Parathyroid adenoma (tissue), 2 donors: ENCODE results near the gene CXCL12.

Experiments used
- H2AFZ ChIP-seq: fragments of 300-600 bp; sonication (generic); one replicate; pipeline ENCODE4 v1.7.0; 2017; ENCODE audit warnings: antibody characterized with exemption, mild to moderate bottlenecking
- H3K27ac ChIP-seq: fragments of 300-600 bp; sonication (generic); one replicate; pipeline ENCODE4 v1.7.0; 2017
- H3K27me3 ChIP-seq: fragments of 300-600 bp; sonication (generic); one replicate; pipeline ENCODE4 v1.7.0; 2017; ENCODE audit warnings: low read length; ENCODE audit not compliant: control insufficient read depth, insufficient read depth
- H3K36me3 ChIP-seq: fragments of 300-600 bp; sonication (generic); one replicate; pipeline ENCODE4 v1.7.0; 2017; ENCODE audit warnings: low read length; ENCODE audit not compliant: control insufficient read depth, insufficient read depth
- H3K4me1 ChIP-seq: fragments of 300-600 bp; sonication (generic); one replicate; pipeline ENCODE4 v1.7.0; 2017; ENCODE audit warnings: control low read depth
- H3K4me2 ChIP-seq: fragments of 300-600 bp; sonication (generic); one replicate; pipeline ENCODE4 v1.7.0; 2017; ENCODE audit warnings: low read length
- H3K4me3 ChIP-seq: fragments of 300-600 bp; sonication (generic); one replicate; pipeline ENCODE4 v1.7.0; 2017; ENCODE audit warnings: low read depth, low read length
- H3K79me2 ChIP-seq: fragments of 300-600 bp; sonication (generic); one replicate; pipeline ENCODE4 v1.7.0; 2017; ENCODE audit warnings: control low read depth
- H3K9ac ChIP-seq: fragments of 300-600 bp; sonication (generic); one replicate; pipeline ENCODE4 v1.7.0; 2017; ENCODE audit warnings: mild to moderate bottlenecking
- H3K9me3 ChIP-seq: fragments of 300-600 bp; sonication (generic); one replicate; pipeline ENCODE4 v1.7.0; 2017; ENCODE audit warnings: low read length; ENCODE audit not compliant: control insufficient read depth
- CTCF ChIP-seq: fragments of 300-600 bp; sonication (generic); IDR thresholded peaks from one replicate; pipeline ENCODE4 v1.7.0; 2017; ENCODE audit warnings: antibody characterized with exemption, mild to moderate bottlenecking
- donor health status: primary hyperparathyroidism.

Gene CXCL12

GRCh38 chr10:44353128-44353390 is 31.8 kb downstream of the CXCL12 start:
- Histone ChIP-seq H3K4me2 (no peak overlapping the region), H2AFZ (no peak overlapping the region), H3K4me3 (no peak overlapping the region), H3K4me1 (peaks cover 38% of the 10 kb centered on the region), H3K36me3 (no peaks in the 10 kb centered on the region), H3K9me3 (no peaks in the 10 kb centered on the region), H3K27me3 (no peaks in the 10 kb centered on the region), H3K9ac (no peak overlapping the region), H3K79me2 (no peaks in the 10 kb centered on the region), H3K27ac (no peak overlapping the region)
- TF ChIP-seq CTCF: no peak

- no peak for TF ChIP-seq CTCF
- no peaks in the 10 kb centered on the region for H3K9me3 ChIP-seq
- H3K4me1 ChIP-seq: peaks cover 38% of the 10 kb centered on the region
- no peaks in the 10 kb centered on the region for H3K27me3 ChIP-seq
- no peak overlapping the region for H3K4me3 ChIP-seq
- peak overlapping the region; percentile 89 for H2AFZ ChIP-seq
- peak overlapping the region; percentile 41 for H3K4me2 ChIP-seq
- peak overlapping the region; percentile 72 for H3K27ac ChIP-seq
- no peaks in the 10 kb centered on the region for H3K79me2 ChIP-seq
- H3K36me3 ChIP-seq: no peaks in the 10 kb centered on the region
- H3K9ac ChIP-seq: no peak overlapping the region
Observed at GRCh38 chr10:44352316-44353127, 32.4 kb downstream of the CXCL12 start.

GRCh38 chr10:44348496-44348895 is 36.4 kb downstream of the CXCL12 start:
- Histone ChIP-seq H3K79me2 (no peaks in the 10 kb centered on the region), H3K9me3 (no peaks in the 10 kb centered on the region), H3K9ac (no peak overlapping the region), H3K27me3 (no peaks in the 10 kb centered on the region), H3K27ac (no peak overlapping the region), H3K36me3 (no peaks in the 10 kb centered on the region), H3K4me1 (peaks cover 22% of the 10 kb centered on the region), H3K4me2 (no peak overlapping the region), H3K4me3 (no peak overlapping the region), H2AFZ (no peak overlapping the region)
- no peak for TF ChIP-seq CTCF

GRCh38 chr10:44347609-44348400 is 37.1 kb downstream of the CXCL12 start:
- Histone ChIP-seq H3K9ac (no peak overlapping the region), H3K4me1 (peaks cover 24% of the 10 kb centered on the region)

More at GRCh38 chr10:44347609-44348400, 37.1 kb downstream of the CXCL12 start:
- no peaks in the 10 kb centered on the region for H3K79me2 ChIP-seq
- H3K9me3 ChIP-seq: no peaks in the 10 kb centered on the region
- no peak for TF ChIP-seq CTCF
- no peaks in the 10 kb centered on the region for H3K27me3 ChIP-seq
- H3K4me3 ChIP-seq: no peak overlapping the region
- no peak overlapping the region for H2AFZ ChIP-seq
- H3K36me3 ChIP-seq: no peaks in the 10 kb centered on the region
- no peak overlapping the region for H3K4me2 ChIP-seq
- H3K27ac ChIP-seq: no peak overlapping the region
